ENCODE measurements around the gene DDC.
A peak's percentile ranks its signal among the peaks of the same experiment; 100 is the strongest.

The DDC gene

DNA sequence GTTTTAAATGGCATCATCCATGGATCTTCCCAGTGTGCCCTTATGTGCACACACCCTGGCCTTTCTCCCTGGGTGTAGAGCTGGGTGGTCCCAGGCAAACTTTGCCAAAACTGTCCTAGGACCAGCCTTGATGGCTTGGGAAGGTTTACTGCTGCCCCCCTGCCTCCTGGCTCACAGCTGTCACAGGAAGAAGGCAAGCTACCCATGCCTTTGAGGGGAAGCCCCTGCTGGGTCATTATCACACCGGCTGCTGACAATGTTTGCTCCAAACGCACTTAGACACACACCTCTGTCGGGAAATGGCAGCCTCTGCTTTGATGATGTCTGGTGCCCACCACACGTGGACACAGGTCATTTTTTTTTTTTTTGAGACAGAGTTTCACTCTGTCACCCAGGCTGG lies 89.9 kb downstream of the DDC start:
- Histone ChIP-seq H3K27me3 (replicated peaks; ENCODE audit: control insufficient read depth, insufficient read depth, low read length, poor library complexity, severe bottlenecking) (no peaks in the 10 kb centered on the region), H3K4me1 (ENCODE audit: control insufficient read depth, insufficient read depth, low read length, poor library complexity, severe bottlenecking) (no peaks in the 10 kb centered on the region), H3K9me3 (ENCODE audit: control insufficient read depth, low read length) (no peaks in the 10 kb centered on the region), H3K27ac (ENCODE audit: insufficient read depth, low read length, poor library complexity, severe bottlenecking) (no peak overlapping the region), H3K4me3 (ENCODE audit: insufficient read depth, low read depth, low read length, poor library complexity, severe bottlenecking) (no peak overlapping the region), H3K36me3 (ENCODE audit: control insufficient read depth, insufficient read depth, low read length) (no peaks in the 10 kb centered on the region)
- no peak for DNase-seq

DNA sequence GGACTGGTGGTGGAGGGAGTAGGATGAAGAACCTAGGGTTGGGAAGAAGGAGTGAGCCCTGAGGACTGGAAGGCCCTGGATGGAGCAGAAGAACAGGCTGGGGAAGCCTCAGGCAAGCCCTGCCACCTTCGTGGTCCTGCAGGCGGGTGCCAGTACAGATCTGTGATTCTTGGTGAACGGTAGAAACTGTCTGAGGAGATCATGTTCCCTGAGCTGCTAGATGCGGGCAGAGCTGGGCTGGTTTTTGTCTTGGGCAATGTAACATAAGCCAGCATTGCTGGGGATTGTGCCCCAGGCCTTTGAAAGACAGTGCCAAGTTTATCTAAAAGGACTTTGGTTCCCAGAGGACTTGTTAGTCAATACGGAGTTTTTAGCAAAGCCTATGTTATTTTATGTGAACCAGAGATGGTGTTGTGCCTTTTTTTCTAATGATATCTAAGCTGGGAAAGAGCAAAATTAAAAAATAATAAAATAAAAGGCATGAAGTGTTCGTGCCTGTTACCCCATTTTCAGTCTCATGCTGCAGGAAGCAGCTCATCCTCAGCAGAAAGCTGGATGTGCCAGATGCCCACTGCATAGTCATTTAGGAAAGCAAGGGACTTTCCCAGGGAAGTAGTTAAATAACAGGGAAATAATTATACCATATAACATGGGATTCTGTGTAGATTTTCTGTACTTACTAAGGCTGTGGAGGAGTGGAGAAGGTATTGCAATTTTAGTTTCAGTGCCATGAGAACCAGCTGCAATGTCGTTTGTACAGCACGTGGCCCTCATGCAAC lies 90.6 kb downstream of the DDC start:
- Histone ChIP-seq H3K27ac (ENCODE audit: insufficient read depth, low read length, poor library complexity, severe bottlenecking) (no peak overlapping the region), H3K4me3 (ENCODE audit: insufficient read depth, low read depth, low read length, poor library complexity, severe bottlenecking) (no peak overlapping the region), H3K9me3 (ENCODE audit: control insufficient read depth, low read length) (no peaks in the 10 kb centered on the region), H3K4me1 (ENCODE audit: control insufficient read depth, insufficient read depth, low read length, poor library complexity, severe bottlenecking) (no peaks in the 10 kb centered on the region), H3K27me3 (replicated peaks; ENCODE audit: control insufficient read depth, insufficient read depth, low read length, poor library complexity, severe bottlenecking) (no peaks in the 10 kb centered on the region), H3K36me3 (ENCODE audit: control insufficient read depth, insufficient read depth, low read length) (no peaks in the 10 kb centered on the region)
- no peak for DNase-seq

DNA sequence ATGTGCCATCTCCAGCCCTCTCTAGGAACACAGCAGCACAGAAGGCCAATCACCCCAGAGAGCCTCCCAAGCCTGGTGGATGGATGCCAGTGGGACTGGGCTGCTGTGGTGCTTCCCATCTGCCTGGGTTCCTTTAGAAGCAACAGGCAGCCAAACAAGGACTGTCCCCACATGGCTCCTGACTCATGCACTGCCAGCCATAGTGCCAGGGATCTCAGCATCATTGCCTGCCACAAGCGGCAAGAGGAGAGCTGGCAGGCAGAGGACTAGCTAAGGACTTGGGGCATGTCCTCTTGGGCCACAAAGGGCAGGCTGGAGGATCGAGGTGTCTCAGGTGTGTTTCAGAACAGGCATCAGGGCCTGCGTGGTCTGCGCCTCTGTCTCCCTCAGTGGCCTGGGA lies 91.7 kb downstream of the DDC start:
- Histone ChIP-seq H3K27ac (ENCODE audit: insufficient read depth, low read length, poor library complexity, severe bottlenecking) (no peak overlapping the region), H3K27me3 (replicated peaks; ENCODE audit: control insufficient read depth, insufficient read depth, low read length, poor library complexity, severe bottlenecking) (no peaks in the 10 kb centered on the region), H3K9me3 (ENCODE audit: control insufficient read depth, low read length) (no peaks in the 10 kb centered on the region), H3K4me3 (ENCODE audit: insufficient read depth, low read depth, low read length, poor library complexity, severe bottlenecking) (no peak overlapping the region), H3K36me3 (ENCODE audit: control insufficient read depth, insufficient read depth, low read length) (no peaks in the 10 kb centered on the region), H3K4me1 (ENCODE audit: control insufficient read depth, insufficient read depth, low read length, poor library complexity, severe bottlenecking) (no peaks in the 10 kb centered on the region)
- no peak for DNase-seq

DNA sequence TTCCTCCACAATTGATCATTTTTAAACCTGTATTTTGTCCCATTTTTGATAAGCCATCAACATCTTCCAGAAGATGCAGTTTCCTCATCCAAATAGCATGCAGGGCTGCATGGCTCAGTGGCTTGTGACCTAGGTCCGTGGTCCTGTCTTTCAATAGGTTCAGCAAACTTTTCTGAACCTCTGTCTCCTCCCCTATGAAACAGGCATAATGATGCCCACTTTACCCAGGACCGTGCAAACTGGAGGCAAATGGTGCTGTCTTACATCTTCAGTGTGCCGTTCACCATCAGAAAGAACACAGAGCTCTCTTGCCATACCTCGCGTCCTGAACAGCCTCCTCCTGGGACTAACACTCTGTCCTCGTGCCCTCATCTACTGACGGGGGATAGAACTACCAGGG lies 92.8 kb downstream of the DDC start:
- no peaks in the 10 kb centered on the region for H3K36me3 ChIP-seq (ENCODE audit: control insufficient read depth, insufficient read depth, low read length)
- H3K4me3 ChIP-seq (ENCODE audit: insufficient read depth, low read depth, low read length, poor library complexity, severe bottlenecking) = no peak overlapping the region
- no peaks in the 10 kb centered on the region for H3K9me3 ChIP-seq (ENCODE audit: control insufficient read depth, low read length)
- H3K27me3 ChIP-seq (replicated peaks; ENCODE audit: control insufficient read depth, insufficient read depth, low read length, poor library complexity, severe bottlenecking) = no peaks in the 10 kb centered on the region
- DNase-seq = no peak
- H3K4me1 ChIP-seq (ENCODE audit: control insufficient read depth, insufficient read depth, low read length, poor library complexity, severe bottlenecking) = peaks cover 9% of the 10 kb centered on the region
- H3K27ac ChIP-seq (ENCODE audit: insufficient read depth, low read length, poor library complexity, severe bottlenecking) = no peak overlapping the region

DNA sequence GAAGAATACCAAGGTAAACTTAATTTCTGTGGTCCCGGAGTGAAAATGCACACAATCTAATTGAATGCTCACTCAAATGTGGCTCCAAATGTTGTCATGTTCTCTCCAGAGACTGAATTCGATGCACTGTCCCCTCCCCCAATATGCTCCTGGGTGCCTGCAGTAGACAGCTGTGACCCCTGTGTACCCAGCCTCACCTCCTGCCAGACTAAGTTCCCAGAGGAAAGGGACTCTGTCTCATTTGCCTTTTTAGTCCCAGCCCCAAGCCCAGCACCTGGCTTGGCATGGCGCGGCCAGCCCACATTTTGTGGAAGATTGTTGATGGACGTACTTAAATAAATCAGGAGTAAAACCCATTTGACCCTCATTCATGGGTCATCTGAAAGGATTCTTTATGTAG lies 93.2 kb downstream of the DDC start:
- no peaks in the 10 kb centered on the region for H3K27me3 ChIP-seq (replicated peaks; ENCODE audit: control insufficient read depth, insufficient read depth, low read length, poor library complexity, severe bottlenecking)
- no peak for DNase-seq
- H3K4me1 ChIP-seq (ENCODE audit: control insufficient read depth, insufficient read depth, low read length, poor library complexity, severe bottlenecking) = peaks cover 9% of the 10 kb centered on the region
- no peaks in the 10 kb centered on the region for H3K9me3 ChIP-seq (ENCODE audit: control insufficient read depth, low read length)
- H3K36me3 ChIP-seq (ENCODE audit: control insufficient read depth, insufficient read depth, low read length) = no peaks in the 10 kb centered on the region
- H3K4me3 ChIP-seq (ENCODE audit: insufficient read depth, low read depth, low read length, poor library complexity, severe bottlenecking) = no peak overlapping the region
- H3K27ac ChIP-seq (ENCODE audit: insufficient read depth, low read length, poor library complexity, severe bottlenecking) = no peak overlapping the region

DNA sequence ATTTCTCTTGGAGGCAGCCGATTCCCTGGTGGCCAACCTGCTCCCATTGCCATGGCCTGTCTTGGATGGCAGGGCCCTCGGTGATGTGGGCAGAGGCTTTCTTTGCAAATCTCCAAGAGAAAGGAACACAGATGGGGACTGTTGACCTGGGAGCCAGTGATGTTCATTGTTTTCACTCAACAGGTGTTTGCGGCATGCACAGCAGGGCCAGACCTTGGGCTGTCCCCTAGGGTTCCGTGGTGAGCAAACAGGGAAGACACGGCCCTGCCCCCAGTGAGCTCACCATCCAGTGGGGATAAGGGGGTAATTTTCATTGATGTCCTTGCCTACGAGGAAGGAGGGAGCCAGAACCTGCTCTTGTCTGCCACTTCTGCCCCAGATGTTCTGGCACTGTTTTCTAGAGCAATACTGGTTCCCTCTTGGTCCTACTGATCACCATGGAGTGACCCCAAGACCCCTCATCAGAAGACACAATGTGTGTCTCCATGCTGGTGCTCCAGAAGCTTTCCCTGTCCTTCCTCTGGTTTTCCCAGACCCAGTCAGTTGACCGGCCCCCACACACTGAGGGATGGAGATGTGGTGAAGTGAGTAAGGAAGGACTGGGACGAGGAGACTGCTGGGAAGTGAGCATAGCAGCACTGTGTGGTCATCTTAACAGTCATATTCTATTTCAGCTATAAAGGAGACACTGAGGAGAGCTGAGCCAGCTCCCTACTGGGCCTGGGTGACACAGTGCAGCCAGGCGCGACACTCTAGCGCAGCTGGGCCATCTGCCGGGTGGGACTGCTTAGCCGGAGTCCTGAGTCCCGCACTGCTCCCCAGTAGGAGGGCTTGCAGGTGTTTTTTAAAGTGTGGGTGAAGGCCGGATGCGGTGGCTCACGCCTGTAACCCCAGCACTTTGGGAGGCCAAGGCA lies 94.7 kb downstream of the DDC start:
- Histone ChIP-seq H3K27me3 (replicated peaks; ENCODE audit: control insufficient read depth, insufficient read depth, low read length, poor library complexity, severe bottlenecking) (no peaks in the 10 kb centered on the region), H3K36me3 (ENCODE audit: control insufficient read depth, insufficient read depth, low read length) (no peaks in the 10 kb centered on the region), H3K4me3 (ENCODE audit: insufficient read depth, low read depth, low read length, poor library complexity, severe bottlenecking) (no peak overlapping the region), H3K9me3 (ENCODE audit: control insufficient read depth, low read length) (no peaks in the 10 kb centered on the region), H3K27ac (ENCODE audit: insufficient read depth, low read length, poor library complexity, severe bottlenecking) (no peak overlapping the region), H3K4me1 (ENCODE audit: control insufficient read depth, insufficient read depth, low read length, poor library complexity, severe bottlenecking) (peaks cover 9% of the 10 kb centered on the region)
- no peak for DNase-seq

DNA sequence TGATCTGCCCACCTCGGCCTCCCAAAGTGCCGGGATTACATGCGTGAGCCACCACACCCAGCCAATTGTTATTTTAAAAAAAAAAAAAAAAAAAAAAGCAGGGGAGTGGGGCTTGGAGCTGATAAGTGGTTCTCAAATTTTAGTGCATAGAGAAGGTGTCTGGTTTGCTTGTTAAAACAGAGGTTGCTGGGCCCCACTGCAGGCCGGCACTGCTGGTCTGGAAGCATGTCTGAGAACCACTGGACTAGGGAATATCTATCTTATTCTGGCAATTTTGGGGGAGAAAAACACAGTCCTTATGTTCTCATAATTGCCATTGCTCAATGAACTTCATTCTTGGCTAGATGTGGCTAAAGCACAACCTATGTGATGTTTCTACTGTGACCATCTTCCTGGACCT lies 96.0 kb downstream of the DDC start:
- no peak overlapping the region for H3K27ac ChIP-seq (ENCODE audit: insufficient read depth, low read length, poor library complexity, severe bottlenecking)
- no peaks in the 10 kb centered on the region for H3K27me3 ChIP-seq (replicated peaks; ENCODE audit: control insufficient read depth, insufficient read depth, low read length, poor library complexity, severe bottlenecking)
- H3K9me3 ChIP-seq (ENCODE audit: control insufficient read depth, low read length) = no peaks in the 10 kb centered on the region
- no peaks in the 10 kb centered on the region for H3K36me3 ChIP-seq (ENCODE audit: control insufficient read depth, insufficient read depth, low read length)
- H3K4me3 ChIP-seq (ENCODE audit: insufficient read depth, low read depth, low read length, poor library complexity, severe bottlenecking) = no peak overlapping the region
- DNase-seq = no peak
- H3K4me1 ChIP-seq (ENCODE audit: control insufficient read depth, insufficient read depth, low read length, poor library complexity, severe bottlenecking) = peaks cover 9% of the 10 kb centered on the region

DNA sequence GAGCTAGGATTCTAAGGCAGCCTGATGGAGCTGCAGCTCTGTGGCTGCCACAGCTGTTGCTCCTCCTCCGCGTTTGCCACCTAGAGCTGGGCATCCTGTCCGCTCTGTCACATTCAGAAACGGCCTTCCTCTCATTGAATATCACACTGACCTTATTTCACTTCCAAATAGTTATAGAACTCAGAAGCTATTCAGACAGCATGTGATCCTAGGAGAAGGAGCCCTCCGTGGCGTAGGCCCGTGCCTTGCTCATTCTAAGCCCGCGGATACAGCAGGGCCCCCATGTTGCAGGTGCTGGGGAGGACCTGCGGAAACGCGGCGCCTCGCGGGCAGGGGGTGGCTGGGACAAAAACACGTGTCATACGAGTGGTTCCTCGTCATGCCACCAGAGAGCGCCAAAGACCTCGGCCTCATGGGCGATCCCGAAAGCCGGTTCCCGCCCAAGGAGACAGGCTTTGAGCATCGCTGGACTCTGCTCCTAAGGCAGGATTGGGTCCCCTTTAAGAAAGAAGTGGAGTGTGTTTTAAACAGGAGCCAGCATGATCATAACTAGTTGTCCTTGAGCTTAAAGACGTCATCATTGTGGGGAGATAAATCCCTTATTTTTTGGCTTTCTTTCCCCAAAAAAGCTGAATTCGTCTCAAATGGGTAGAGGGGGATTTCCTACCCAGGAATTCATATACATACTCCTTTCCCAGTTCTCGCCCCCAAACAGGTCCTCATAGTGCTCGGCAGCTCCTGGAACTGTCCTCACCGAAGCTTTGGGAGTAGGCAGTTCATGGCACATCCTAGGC lies 97.2 kb downstream of the DDC start:
- peak overlapping the region; percentile 27 for H3K4me3 ChIP-seq (ENCODE audit: insufficient read depth, low read depth, low read length, poor library complexity, severe bottlenecking)
- no peaks in the 10 kb centered on the region for H3K27me3 ChIP-seq (replicated peaks; ENCODE audit: control insufficient read depth, insufficient read depth, low read length, poor library complexity, severe bottlenecking)
- no peaks in the 10 kb centered on the region for H3K36me3 ChIP-seq (ENCODE audit: control insufficient read depth, insufficient read depth, low read length)
- H3K4me1 ChIP-seq (ENCODE audit: control insufficient read depth, insufficient read depth, low read length, poor library complexity, severe bottlenecking) = peaks cover 9% of the 10 kb centered on the region
- H3K9me3 ChIP-seq (ENCODE audit: control insufficient read depth, low read length) = no peaks in the 10 kb centered on the region
- peak; percentile 52 to 69 (median 54) for DNase-seq
- no peak overlapping the region for H3K27ac ChIP-seq (ENCODE audit: insufficient read depth, low read length, poor library complexity, severe bottlenecking)

DNA sequence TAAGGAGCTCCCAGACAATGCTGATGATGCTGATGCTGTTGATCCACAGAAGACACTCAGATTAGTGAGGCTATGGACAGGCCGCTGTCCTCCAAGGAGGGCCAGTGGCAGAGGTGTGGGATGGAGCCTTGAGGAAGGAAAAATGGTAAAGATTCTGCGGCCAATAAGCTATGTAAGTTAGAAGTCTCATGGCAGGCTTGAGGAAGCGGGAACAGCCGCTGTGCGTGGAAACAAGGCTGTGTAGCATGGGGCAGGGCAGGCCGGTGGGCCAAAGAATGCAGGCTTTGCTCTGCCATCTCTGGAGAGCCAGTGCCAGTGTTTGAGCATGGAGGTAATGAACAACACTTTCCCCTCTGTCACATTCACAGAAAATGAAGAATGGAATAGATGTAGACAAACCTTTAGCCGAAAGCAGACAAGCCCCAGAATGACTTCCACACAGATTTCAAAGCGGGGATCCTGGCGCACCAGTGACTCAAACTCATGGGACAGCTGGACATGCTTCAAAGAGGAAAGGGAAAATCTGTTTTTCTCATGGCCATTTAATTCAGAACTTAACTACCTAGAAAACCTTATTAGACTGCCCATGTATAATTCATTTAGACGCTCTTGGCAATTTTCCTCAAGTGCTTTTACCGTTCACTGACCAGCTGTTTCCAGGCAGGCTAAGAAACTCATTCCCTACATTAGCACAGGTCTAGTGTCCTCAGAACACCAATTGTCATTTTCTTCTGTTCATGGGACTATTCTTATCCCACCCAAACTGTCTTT lies 98.2 kb downstream of the DDC start:
- Histone ChIP-seq H3K27me3 (replicated peaks; ENCODE audit: control insufficient read depth, insufficient read depth, low read length, poor library complexity, severe bottlenecking) (no peaks in the 10 kb centered on the region), H3K4me1 (ENCODE audit: control insufficient read depth, insufficient read depth, low read length, poor library complexity, severe bottlenecking) (peaks cover 9% of the 10 kb centered on the region), H3K27ac (ENCODE audit: insufficient read depth, low read length, poor library complexity, severe bottlenecking) (no peak overlapping the region), H3K9me3 (ENCODE audit: control insufficient read depth, low read length) (no peaks in the 10 kb centered on the region), H3K36me3 (ENCODE audit: control insufficient read depth, insufficient read depth, low read length) (no peaks in the 10 kb centered on the region), H3K4me3 (ENCODE audit: insufficient read depth, low read depth, low read length, poor library complexity, severe bottlenecking) (no peak overlapping the region)
- DNase-seq = no peak

Measured in effector memory CD4-positive, alpha-beta T cell (primary cell).